Measurements from ENCODE around the gene C1GALT1C1.
"Not testable (repeated sequence)": the region's sequence is repeated elsewhere in the genome, so short reads cannot be mapped to it uniquely, and the experiment has no call there.

Gene C1GALT1C1

GRCh38 chrX:120664081-120664480 is 34.2 kb upstream of the C1GALT1C1 start:
- no peak for TF ChIP-seq CTCF (IDR thresholded peaks at IDR 0.05; ENCODE audit: insufficient read depth, low read depth, low read length, missing control alignments)
- DNase-seq (ENCODE audit: low read depth): no peak
- no peak overlapping the region for H3K4me3 ChIP-seq (ENCODE audit: low read depth, low read length)

- no peak for TF ChIP-seq CTCF (IDR thresholded peaks at IDR 0.05; ENCODE audit: insufficient read depth, low read depth, low read length, missing control alignments)
- no peak overlapping the region for H3K4me3 ChIP-seq (ENCODE audit: low read depth, low read length)
- DNase-seq (ENCODE audit: low read depth): no peak
These were observed 32.8 kb upstream of the C1GALT1C1 start for GRCh38 chrX:120662662-120663061.

DNA sequence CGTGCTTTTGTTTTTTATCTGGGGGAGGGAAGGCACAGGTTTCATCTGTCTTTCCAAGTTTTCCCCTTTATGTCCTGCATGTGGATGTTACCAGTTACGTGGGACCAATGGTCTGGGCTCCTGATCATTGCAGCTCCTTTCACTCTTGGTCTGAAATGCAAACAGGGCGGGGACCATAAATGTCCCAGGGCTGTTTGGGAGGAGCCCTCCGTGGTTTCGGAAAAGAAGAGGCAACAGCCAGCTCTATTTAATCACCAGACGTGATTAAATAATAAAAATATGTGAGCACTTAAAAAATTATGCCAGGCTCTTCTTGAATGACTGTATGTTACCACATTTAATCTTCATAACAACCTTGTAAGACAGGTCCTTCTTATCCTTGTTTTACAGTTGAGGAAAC is 30.8 kb upstream of the C1GALT1C1 start:
- no peak for DNase-seq (ENCODE audit: low read depth)
- H3K4me3 ChIP-seq (ENCODE audit: low read depth, low read length): no peak overlapping the region
- TF ChIP-seq CTCF (IDR thresholded peaks at IDR 0.05; ENCODE audit: insufficient read depth, low read depth, low read length, missing control alignments): no peak

- no peak for TF ChIP-seq CTCF (IDR thresholded peaks at IDR 0.05; ENCODE audit: insufficient read depth, low read depth, low read length, missing control alignments)
- DNase-seq (ENCODE audit: low read depth): no peak
- H3K4me3 ChIP-seq (ENCODE audit: low read depth, low read length): no peak overlapping the region
These were observed 23.1 kb upstream of the C1GALT1C1 start for GRCh38 chrX:120653000-120653399.

GRCh38 chrX:120652256-120652655 is 22.4 kb upstream of the C1GALT1C1 start:
- H3K4me3 ChIP-seq (ENCODE audit: low read depth, low read length); DNase-seq (ENCODE audit: low read depth): not testable (repeated sequence)

GRCh38 chrX:120647127-120647526 is 17.3 kb upstream of the C1GALT1C1 start:
- H3K4me3 ChIP-seq (ENCODE audit: low read depth, low read length): no peak overlapping the region
- DNase-seq (ENCODE audit: low read depth): no peak
- no peak for TF ChIP-seq CTCF (IDR thresholded peaks at IDR 0.05; ENCODE audit: insufficient read depth, low read depth, low read length, missing control alignments)

GRCh38 chrX:120642871-120643270 is 13.0 kb upstream of the C1GALT1C1 start:
- H3K4me3 ChIP-seq (ENCODE audit: low read depth, low read length): no peak overlapping the region
- DNase-seq (ENCODE audit: low read depth): no peak
- no peak for TF ChIP-seq CTCF (IDR thresholded peaks at IDR 0.05; ENCODE audit: insufficient read depth, low read depth, low read length, missing control alignments)

Data from GM12865 (cell line).